SK-N-MC (cell line): ENCODE data around the gene SMYD4.
A peak's percentile ranks its signal among the peaks of the same experiment; 100 is the strongest.

ENCODE experiments used
- DNase-seq: peaks from one replicate; pipeline ENCODE4 v3.0.0-alpha.2; 2011; ENCODE audit warnings: low read depth, low spot score
- H3K27ac ChIP-seq: fragments of 200-600 bp; sonication (generic); 2 replicates; pipeline ENCODE4 v1.5.1; 2016; ENCODE audit warnings: mixed run types
- H3K36me3 ChIP-seq: fragments of 200-600 bp; sonication (generic); 2 replicates; pipeline ENCODE4 v1.6.1; 2017; ENCODE audit warnings: antibody characterized with exemption, low read length, mixed read lengths; ENCODE audit not compliant: insufficient read depth
- H3K4me3 ChIP-seq: fragments of 200-600 bp; sonication (generic); 2 replicates; pipeline ENCODE4 v1.5.1; 2016
- H3K9ac ChIP-seq: fragments of 200-600 bp; sonication (generic); 2 replicates; pipeline ENCODE4 v1.8.0; 2017; ENCODE audit warnings: mixed run types, mixed read lengths; ENCODE audit not compliant: insufficient read length
- H3K9me3 ChIP-seq: fragments of 200-600 bp; sonication (generic); 2 replicates; pipeline ENCODE4 v1.6.1; 2017; ENCODE audit warnings: low read depth, mild to moderate bottlenecking, antibody characterized with exemption, low read length, moderate library complexity, mixed read lengths
- EZH2 ChIP-seq: fragments of 200-600 bp; sonication (generic); IDR thresholded peaks from one replicate; pipeline ENCODE4 v1.6.1; 2017; ENCODE audit warnings: antibody characterized with exemption
- FOXP2 ChIP-seq: optimal IDR thresholded peaks from 2 replicates; pipeline ENCODE3; 2011; ENCODE audit warnings: mild to moderate bottlenecking, moderate library complexity; ENCODE audit not compliant: insufficient read depth; ENCODE audit errors: extremely low read length, control extremely low read depth
- POLR2AphosphoS5 ChIP-seq: IDR thresholded peaks from 2 replicates; pipeline ENCODE4 v1.6.1; 2012; ENCODE audit warnings: mild to moderate bottlenecking, low read depth, low read length, borderline replicate concordance

The SMYD4 gene

GRCh38 chr17:1736348-1737281 lies 93.1 kb downstream of the SMYD4 start:
- Histone ChIP-seq H3K36me3 (no peaks in the 10 kb centered on the region), H3K9ac (peak overlapping the region; percentile 64), H3K27ac (peak overlapping the region; percentile 60), H3K4me3 (peak overlapping the region; percentile 60), H3K9me3 (no peaks in the 10 kb centered on the region)
- DNase-seq, result no peak
- no peak for TF ChIP-seq EZH2
- peak; percentile 28 for TF ChIP-seq FOXP2

- Histone ChIP-seq H3K9ac (no peak overlapping the region), H3K9me3 (no peaks in the 10 kb centered on the region), H3K36me3 (no peaks in the 10 kb centered on the region), H3K4me3 (no peak overlapping the region), H3K27ac (no peak overlapping the region; the same call in 1 of the 2 replicates)
- DNase-seq, result no peak
- TF ChIP-seq FOXP2 (no peak), POLR2AphosphoS5 (no peak), EZH2 (no peak)
Measured at GRCh38 chr17:1735834-1736347, 93.8 kb downstream of the SMYD4 start.

- H3K4me3 ChIP-seq, result no peak overlapping the region
- H3K9ac ChIP-seq, result no peak overlapping the region
- TF ChIP-seq EZH2 (no peak), FOXP2 (no peak), POLR2AphosphoS5 (no peak)
- H3K9me3 ChIP-seq, result no peaks in the 10 kb centered on the region
- H3K27ac ChIP-seq, result no peak overlapping the region
- no peaks in the 10 kb centered on the region for H3K36me3 ChIP-seq
- no peak for DNase-seq
Measured at GRCh38 chr17:1735418-1735817, 94.3 kb downstream of the SMYD4 start.

- TF ChIP-seq EZH2 (no peak), POLR2AphosphoS5 (no peak), FOXP2 (no peak)
- Histone ChIP-seq H3K9ac (no peak overlapping the region), H3K4me3 (no peak overlapping the region), H3K9me3 (no peaks in the 10 kb centered on the region), H3K27ac (no peak overlapping the region), H3K36me3 (no peaks in the 10 kb centered on the region)
- DNase-seq, result no peak
Measured at GRCh38 chr17:1733759-1734158, 95.9 kb downstream of the SMYD4 start.

- no peak overlapping the region for H3K9ac ChIP-seq
- no peaks in the 10 kb centered on the region for H3K9me3 ChIP-seq
- no peak overlapping the region for H3K4me3 ChIP-seq
- no peaks in the 10 kb centered on the region for H3K36me3 ChIP-seq
- DNase-seq, result no peak
- H3K27ac ChIP-seq, result no peak overlapping the region
- TF ChIP-seq POLR2AphosphoS5 (no peak), EZH2 (no peak), FOXP2 (no peak)
Measured at GRCh38 chr17:1732833-1733321, 96.8 kb downstream of the SMYD4 start.

- no peak overlapping the region for H3K4me3 ChIP-seq
- TF ChIP-seq EZH2, result no peak
- no peak for TF ChIP-seq FOXP2
- TF ChIP-seq POLR2AphosphoS5, result no peak
- no peak overlapping the region for H3K9ac ChIP-seq
- DNase-seq, result no peak
- no peaks in the 10 kb centered on the region for H3K9me3 ChIP-seq
- H3K36me3 ChIP-seq, result no peaks in the 10 kb centered on the region
- H3K27ac ChIP-seq, result no peak overlapping the region
Measured at GRCh38 chr17:1732241-1732832, 97.4 kb downstream of the SMYD4 start.

- no peak for DNase-seq
Measured at GRCh38 chr17:1731194-1731506, 98.6 kb downstream of the SMYD4 start.

More at GRCh38 chr17:1731194-1731506, 98.6 kb downstream of the SMYD4 start:
- Histone ChIP-seq H3K9ac (no peak overlapping the region), H3K9me3 (no peaks in the 10 kb centered on the region), H3K4me3 (no peak overlapping the region), H3K36me3 (no peaks in the 10 kb centered on the region), H3K27ac (no peak overlapping the region)
- TF ChIP-seq POLR2AphosphoS5, result no peak
- no peak for TF ChIP-seq EZH2
- no peak for TF ChIP-seq FOXP2
